HCT116 (cell line): ENCODE data around the gene SLAIN1.

Experiments used
- EZH2 ChIP-seq: fragments of 200-600 bp; sonication (generic); IDR thresholded peaks from 2 replicates; pipeline ENCODE4 v1.6.1; 2017; ENCODE audit warnings: antibody characterized with exemption, mixed run types
- EZH2phosphoT487 ChIP-seq: fragments of 200-600 bp; IDR thresholded peaks from 2 replicates; pipeline ENCODE4 v1.6.1; 2018; ENCODE audit warnings: antibody characterized with exemption, borderline replicate concordance
- MAX ChIP-seq: IDR thresholded peaks from 2 replicates; pipeline ENCODE4 v1.6.1; 2012
- ZNF274 ChIP-seq: fragments of 200-500 bp; sonication (Bioruptor generic); IDR thresholded peaks from 2 replicates; pipeline ENCODE4 v1.6.1; 2014; ENCODE audit warnings: mild to moderate bottlenecking, low read depth, low read length, inconsistent platforms
- TF ChIP-seq, protein P1 (sequence below), 3 experiments: fragments of 200-600 bp in 1 of 3; sonication (generic) in 1 of 3; IDR thresholded peaks in 2 of 3; conservative IDR thresholded peaks in 1 of 3; 2 replicates each; pipeline ENCODE4 v1.5.1; 2012 to 2017; ENCODE audit warnings: low read depth in 2 of 3, low read length in 2 of 3, antibody characterized with exemption in 1 of 3, borderline replicate concordance in 1 of 3, control low read depth in 1 of 3, mild to moderate bottlenecking in 1 of 3, mixed read lengths in 1 of 3, mixed run types in 1 of 3, moderate library complexity in 1 of 3; ENCODE audit not compliant: insufficient read depth in 1 of 3
- TF ChIP-seq, protein P2 (sequence below): IDR thresholded peaks from 2 replicates; pipeline ENCODE4 v1.6.1; 2012

DNA sequence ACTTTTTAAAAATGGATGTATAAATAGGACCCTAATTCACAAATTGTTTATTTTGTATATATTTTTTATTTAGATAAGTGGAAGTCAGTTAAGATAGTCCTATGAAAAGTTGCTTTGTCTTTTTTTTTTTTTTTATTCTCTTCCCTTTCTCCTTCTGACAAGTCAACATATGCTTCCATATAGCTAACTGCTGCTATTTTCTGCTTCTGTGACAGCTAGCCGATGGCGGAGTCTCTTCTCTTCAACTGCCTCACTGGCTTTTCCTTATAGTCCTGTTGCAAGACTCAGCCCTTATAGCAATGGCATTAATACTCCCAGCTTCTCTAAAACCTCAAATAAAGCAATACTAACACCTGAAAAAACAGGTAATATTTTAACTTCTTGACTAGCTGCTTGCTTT, 45.3 kb downstream of the SLAIN1 start:
- no peak for TF ChIP-seq ZNF274
- TF ChIP-seq, protein P1, sequence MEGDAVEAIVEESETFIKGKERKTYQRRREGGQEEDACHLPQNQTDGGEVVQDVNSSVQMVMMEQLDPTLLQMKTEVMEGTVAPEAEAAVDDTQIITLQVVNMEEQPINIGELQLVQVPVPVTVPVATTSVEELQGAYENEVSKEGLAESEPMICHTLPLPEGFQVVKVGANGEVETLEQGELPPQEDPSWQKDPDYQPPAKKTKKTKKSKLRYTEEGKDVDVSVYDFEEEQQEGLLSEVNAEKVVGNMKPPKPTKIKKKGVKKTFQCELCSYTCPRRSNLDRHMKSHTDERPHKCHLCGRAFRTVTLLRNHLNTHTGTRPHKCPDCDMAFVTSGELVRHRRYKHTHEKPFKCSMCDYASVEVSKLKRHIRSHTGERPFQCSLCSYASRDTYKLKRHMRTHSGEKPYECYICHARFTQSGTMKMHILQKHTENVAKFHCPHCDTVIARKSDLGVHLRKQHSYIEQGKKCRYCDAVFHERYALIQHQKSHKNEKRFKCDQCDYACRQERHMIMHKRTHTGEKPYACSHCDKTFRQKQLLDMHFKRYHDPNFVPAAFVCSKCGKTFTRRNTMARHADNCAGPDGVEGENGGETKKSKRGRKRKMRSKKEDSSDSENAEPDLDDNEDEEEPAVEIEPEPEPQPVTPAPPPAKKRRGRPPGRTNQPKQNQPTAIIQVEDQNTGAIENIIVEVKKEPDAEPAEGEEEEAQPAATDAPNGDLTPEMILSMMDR (IDR thresholded peaks at IDR 0.05 in 2 of 3, conservative IDR thresholded peaks at IDR 0.05 in 1 of 3; ENCODE audit: borderline replicate concordance in 1 of 3, insufficient read depth in 1 of 3, low read depth in 2 of 3, low read length in 2 of 3) = no peak
- TF ChIP-seq, protein P2, sequence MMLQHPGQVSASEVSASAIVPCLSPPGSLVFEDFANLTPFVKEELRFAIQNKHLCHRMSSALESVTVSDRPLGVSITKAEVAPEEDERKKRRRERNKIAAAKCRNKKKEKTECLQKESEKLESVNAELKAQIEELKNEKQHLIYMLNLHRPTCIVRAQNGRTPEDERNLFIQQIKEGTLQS = no peak
- no peak for TF ChIP-seq EZH2
- TF ChIP-seq EZH2phosphoT487 = no peak
- TF ChIP-seq MAX = no peak
